Mammary epithelial cell (primary cell): ENCODE data around the gene USH1C.

Experiments
- EZH2 ChIP-seq: IDR thresholded peaks from 2 replicates; pipeline ENCODE4 v1.6.1; 2012; ENCODE audit warnings: low read length, inconsistent platforms, borderline replicate concordance
- TF ChIP-seq, protein P1 (sequence below), 2 donors: IDR thresholded peaks in 1 of 2; conservative IDR thresholded peaks in 1 of 2; 2 replicates each; pipeline ENCODE4 v1.5.1; 2011 to 2012; ENCODE audit warnings: inconsistent platforms in 2 of 2, low read length in 2 of 2, mild to moderate bottlenecking in 2 of 2, control low read depth in 1 of 2, low read depth in 1 of 2; ENCODE audit not compliant: insufficient read depth in 1 of 2; ENCODE audit errors: extremely low read depth in 1 of 2

DNA sequence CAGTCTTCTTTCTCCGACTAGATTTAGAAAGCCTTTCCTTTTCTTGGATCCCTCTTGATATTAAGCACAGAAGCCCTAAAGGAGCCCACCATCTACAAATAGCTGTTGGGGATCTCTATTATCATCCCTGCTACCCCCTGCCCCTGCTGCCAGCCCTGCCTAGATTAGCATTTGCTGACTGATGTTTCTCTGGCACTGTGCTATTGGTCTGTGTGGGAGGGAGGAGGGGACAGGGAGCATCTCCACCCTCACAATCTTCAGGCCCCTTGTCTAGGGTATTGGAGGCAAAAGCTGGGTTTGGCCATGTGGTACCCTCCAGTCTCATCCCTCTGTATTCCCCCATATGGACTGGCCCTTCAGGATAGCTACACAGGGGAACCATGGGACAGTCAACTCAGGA, 6.2 kb downstream of the USH1C start:
- TF ChIP-seq, protein P1, sequence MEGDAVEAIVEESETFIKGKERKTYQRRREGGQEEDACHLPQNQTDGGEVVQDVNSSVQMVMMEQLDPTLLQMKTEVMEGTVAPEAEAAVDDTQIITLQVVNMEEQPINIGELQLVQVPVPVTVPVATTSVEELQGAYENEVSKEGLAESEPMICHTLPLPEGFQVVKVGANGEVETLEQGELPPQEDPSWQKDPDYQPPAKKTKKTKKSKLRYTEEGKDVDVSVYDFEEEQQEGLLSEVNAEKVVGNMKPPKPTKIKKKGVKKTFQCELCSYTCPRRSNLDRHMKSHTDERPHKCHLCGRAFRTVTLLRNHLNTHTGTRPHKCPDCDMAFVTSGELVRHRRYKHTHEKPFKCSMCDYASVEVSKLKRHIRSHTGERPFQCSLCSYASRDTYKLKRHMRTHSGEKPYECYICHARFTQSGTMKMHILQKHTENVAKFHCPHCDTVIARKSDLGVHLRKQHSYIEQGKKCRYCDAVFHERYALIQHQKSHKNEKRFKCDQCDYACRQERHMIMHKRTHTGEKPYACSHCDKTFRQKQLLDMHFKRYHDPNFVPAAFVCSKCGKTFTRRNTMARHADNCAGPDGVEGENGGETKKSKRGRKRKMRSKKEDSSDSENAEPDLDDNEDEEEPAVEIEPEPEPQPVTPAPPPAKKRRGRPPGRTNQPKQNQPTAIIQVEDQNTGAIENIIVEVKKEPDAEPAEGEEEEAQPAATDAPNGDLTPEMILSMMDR (conservative IDR thresholded peaks at IDR 0.05 in 1 of 2, IDR thresholded peaks at IDR 0.05 in 1 of 2; ENCODE audit: extremely low read depth in 1 of 2, insufficient read depth in 1 of 2, low read depth in 1 of 2, low read length in 2 of 2) = no peak
- no peak for TF ChIP-seq EZH2
